Panc1 (cell line): ENCODE data around the gene MAP2. TPM values are rescaled to one million over a fixed set of nuclear protein-coding genes. Genes with fewer than 3 reads are reported as not detected.

Experiments used
- ATAC-seq: fragments of 200-7000 bp; cut with Tn5 transposase; 2 replicates; pipeline ENCODE4 v1.9.1; 2020; ENCODE audit warnings: mild to moderate bottlenecking, moderate library complexity
- BruUV-seq: library from RNA; stranded (reverse); fragments of 400-500 nt; replicated peaks from 2 replicates; lab custom pipeline; 2021; lab: Mats Ljungman, UMichigan
- CTCF ChIA-PET: fragments of 300-600 bp; sonication (Branson Sonifier 250); formaldehyde crosslinking; loops from one replicate; lab custom pipeline; 2022; ENCODE audit warnings: antibody characterized with exemption; lab: Charles Lee
- POLR2A ChIA-PET: fragments of 300-600 bp; sonication (Branson Sonifier 250); formaldehyde crosslinking; loops from one replicate; lab custom pipeline; 2022; ENCODE audit warnings: antibody characterized with exemption; lab: Charles Lee
- DNase-seq: peaks from one replicate; pipeline ENCODE4 v3.0.0-alpha.2; 2010; ENCODE audit warnings: low read depth, low spot score
- H3K27ac ChIP-seq: 2 replicates; pipeline ENCODE4 v1.5.1; 2011; ENCODE audit warnings: mild to moderate bottlenecking, low read length, inconsistent platforms
- H3K27me3 ChIP-seq: fragments of 200-500 bp; sonication (Bioruptor generic); 2 replicates; pipeline ENCODE4 v1.6.0; 2014; ENCODE audit warnings: low read length, inconsistent platforms; ENCODE audit not compliant: control insufficient read depth, insufficient read depth
- H3K36me3 ChIP-seq: fragments of 200-500 bp; sonication (Bioruptor generic); 2 replicates; pipeline ENCODE4 v1.5.1; 2014; ENCODE audit warnings: inconsistent platforms, mild to moderate bottlenecking, low read length, moderate library complexity; ENCODE audit not compliant: control insufficient read depth, insufficient read depth
- H3K4me1 ChIP-seq: 2 replicates; pipeline ENCODE4 v1.5.1; 2011; ENCODE audit warnings: inconsistent platforms, mild to moderate bottlenecking, low read length, moderate library complexity; ENCODE audit not compliant: control insufficient read depth, insufficient read depth
- H3K4me3 ChIP-seq, 2 experiments: 2 replicates each; pipeline ENCODE4 v1.5.1; 2011 to 2012; ENCODE audit warnings: low read depth in 2 of 2, low read length in 2 of 2, mild to moderate bottlenecking in 2 of 2, inconsistent platforms in 1 of 2, moderate library complexity in 1 of 2
- H3K9me3 ChIP-seq: fragments of 200-500 bp; sonication (Bioruptor generic); 2 replicates; pipeline ENCODE4 v1.5.1; 2014; ENCODE audit warnings: low read depth, mild to moderate bottlenecking, inconsistent platforms, low read length, moderate library complexity; ENCODE audit not compliant: control insufficient read depth, insufficient read depth
- CTCF ChIP-seq: fragments of 450-650 bp; IDR thresholded peaks from 2 replicates; pipeline ENCODE4 v1.5.1; 2017; ENCODE audit warnings: mild to moderate bottlenecking
- POLR2AphosphoS5 ChIP-seq: IDR thresholded peaks from 2 replicates; pipeline ENCODE4 v1.6.1; 2012; ENCODE audit warnings: mild to moderate bottlenecking, low read depth, low read length, moderate library complexity
- REST ChIP-seq, 2 experiments: IDR thresholded peaks; 2 replicates each; pipeline ENCODE4 v1.6.1; 2011 to 2012; ENCODE audit warnings: low read depth in 2 of 2, control low read depth in 1 of 2, low read length in 1 of 2, mild to moderate bottlenecking in 1 of 2, moderate library complexity in 1 of 2; ENCODE audit not compliant: insufficient read depth in 1 of 2
- SIN3A ChIP-seq: IDR thresholded peaks from 2 replicates; pipeline ENCODE4 v1.6.1; 2012; ENCODE audit warnings: low read depth, mild to moderate bottlenecking, low read length, moderate library complexity, borderline replicate concordance; ENCODE audit not compliant: insufficient read depth
- TCF7L2 ChIP-seq: IDR thresholded peaks from 2 replicates; pipeline ENCODE4 v1.6.1; 2011; ENCODE audit warnings: mild to moderate bottlenecking, low read depth, low read length, inconsistent platforms
- in situ Hi-C: cut with HindIII; loops from 2 replicates; pipeline ENCODE4 v1.10.0; 2016; ENCODE audit warnings: low sequenced_read_pairs, low pct_unique_long_range_greater_than_20kb
- intact Hi-C: fragments of 100-400 bp; cut with micrococcal nuclease; formaldehyde crosslinking; loops from one replicate; pipeline ENCODE4 v1.10.0; 2022; ENCODE audit not compliant: unreplicated experiment
- total RNA-seq: library from RNA; stranded (reverse); gene quantifications from one replicate; pipeline ENCODE4 v1.2.1, GENCODE V29; 2021; ENCODE audit not compliant: unreplicated experiment

MAP2 gene
- total RNA-seq, 1 experiment from 2014 or later = 44.9 TPM

- POLR2A ChIA-PET = no interaction called here
- no peak for TF ChIP-seq POLR2AphosphoS5
- no peak for TF ChIP-seq CTCF
- TF ChIP-seq REST (IDR thresholded peaks at IDR 0.05; ENCODE audit: insufficient read depth in 1 of 2, low read depth in 2 of 2, low read length in 1 of 2) = no peak
- no peak for TF ChIP-seq SIN3A
- TF ChIP-seq TCF7L2 = no peak
- no peak for ATAC-seq
- CTCF ChIA-PET = no interaction called here
- Histone ChIP-seq H3K4me3 (no peak overlapping the region), H3K27ac (no peak overlapping the region), H3K9me3 (no peaks in the 10 kb centered on the region), H3K36me3 (no peaks in the 10 kb centered on the region), H3K27me3 (no peaks in the 10 kb centered on the region), H3K4me1 (no peaks in the 10 kb centered on the region)
- no peak for DNase-seq
- no TSS peak for BruUV-seq
- in situ Hi-C loops = no loop called here
- intact Hi-C loops = no loop called here
These were observed 125.7 kb downstream of the MAP2 start for GRCh38 chr2:209549589-209549988.

- Histone ChIP-seq H3K4me3 (no peak overlapping the region), H3K27ac (no peak overlapping the region), H3K36me3 (no peaks in the 10 kb centered on the region), H3K27me3 (no peaks in the 10 kb centered on the region), H3K4me1 (no peaks in the 10 kb centered on the region), H3K9me3 (no peaks in the 10 kb centered on the region)
- TF ChIP-seq CTCF = no peak
- ChIA-PET POLR2A (no interaction called here), CTCF (no interaction called here)
- DNase-seq = no peak
- in situ Hi-C loops = no loop called here
- no TSS peak for BruUV-seq
- intact Hi-C loops = no loop called here
- no peak for ATAC-seq
These were observed 130.1 kb downstream of the MAP2 start for GRCh38 chr2:209553913-209554312.
